ENCODE data around the gene TLE5.
"Not testable (repeated sequence)": the region's sequence is repeated elsewhere in the genome, so short reads cannot be mapped to it uniquely, and the experiment has no call there.

DNA sequence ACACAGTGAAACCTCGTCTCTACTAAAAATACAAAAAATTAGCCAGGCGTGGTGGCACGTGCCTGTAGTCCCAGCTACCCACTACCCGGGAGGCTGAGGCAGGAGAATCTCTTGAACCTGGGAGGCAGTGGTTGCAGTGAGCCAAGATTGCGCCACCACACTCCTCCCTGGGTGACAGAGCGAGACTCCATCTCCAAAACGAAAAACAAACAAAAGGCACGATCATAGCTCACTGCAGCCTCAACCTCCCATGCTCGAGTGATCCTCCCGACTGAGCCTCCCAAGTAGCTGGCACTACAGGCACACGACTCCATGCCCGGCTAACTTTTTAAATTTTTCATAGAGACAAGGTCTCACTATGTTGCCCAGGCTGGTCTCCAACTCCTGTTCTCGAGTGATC lies 50.2 kb downstream of the TLE5 start:
- TF ChIP-seq, protein P1, sequence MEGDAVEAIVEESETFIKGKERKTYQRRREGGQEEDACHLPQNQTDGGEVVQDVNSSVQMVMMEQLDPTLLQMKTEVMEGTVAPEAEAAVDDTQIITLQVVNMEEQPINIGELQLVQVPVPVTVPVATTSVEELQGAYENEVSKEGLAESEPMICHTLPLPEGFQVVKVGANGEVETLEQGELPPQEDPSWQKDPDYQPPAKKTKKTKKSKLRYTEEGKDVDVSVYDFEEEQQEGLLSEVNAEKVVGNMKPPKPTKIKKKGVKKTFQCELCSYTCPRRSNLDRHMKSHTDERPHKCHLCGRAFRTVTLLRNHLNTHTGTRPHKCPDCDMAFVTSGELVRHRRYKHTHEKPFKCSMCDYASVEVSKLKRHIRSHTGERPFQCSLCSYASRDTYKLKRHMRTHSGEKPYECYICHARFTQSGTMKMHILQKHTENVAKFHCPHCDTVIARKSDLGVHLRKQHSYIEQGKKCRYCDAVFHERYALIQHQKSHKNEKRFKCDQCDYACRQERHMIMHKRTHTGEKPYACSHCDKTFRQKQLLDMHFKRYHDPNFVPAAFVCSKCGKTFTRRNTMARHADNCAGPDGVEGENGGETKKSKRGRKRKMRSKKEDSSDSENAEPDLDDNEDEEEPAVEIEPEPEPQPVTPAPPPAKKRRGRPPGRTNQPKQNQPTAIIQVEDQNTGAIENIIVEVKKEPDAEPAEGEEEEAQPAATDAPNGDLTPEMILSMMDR (conservative IDR thresholded peaks at IDR 0.05; ENCODE audit: low read depth, low read length), result not testable (repeated sequence)
- not testable (repeated sequence) for TF ChIP-seq EZH2 (IDR thresholded peaks at IDR 0.05; ENCODE audit: borderline replicate concordance, low read depth, low read length, poor library complexity, severe bottlenecking)

Data from A673 (cell line).